G401 (cell line): ENCODE measurements around the gene CLOCK. TPM values are rescaled to one million over a fixed set of nuclear protein-coding genes. Genes with fewer than 3 reads are reported as not detected.

Experiments used
- DNase-seq: peaks from one replicate; pipeline ENCODE4 v3.0.0-alpha.2; 2015; ENCODE audit warnings: low spot score
- in situ Hi-C: cut with HindIII; loops from 2 replicates; pipeline ENCODE4 v1.10.0; 2016; ENCODE audit warnings: low sequenced_read_pairs, mixed read lengths
- total RNA-seq: library from RNA; depleted of rRNA; stranded (reverse); fragments of >200 nt; shearing (Covaris generic); gene quantifications from 2 replicates; pipeline ENCODE4 v1.2.3, GENCODE V29; 2014

CLOCK gene
- total RNA-seq, 1 experiment from 2014 or later = 14.3 TPM

DNA sequence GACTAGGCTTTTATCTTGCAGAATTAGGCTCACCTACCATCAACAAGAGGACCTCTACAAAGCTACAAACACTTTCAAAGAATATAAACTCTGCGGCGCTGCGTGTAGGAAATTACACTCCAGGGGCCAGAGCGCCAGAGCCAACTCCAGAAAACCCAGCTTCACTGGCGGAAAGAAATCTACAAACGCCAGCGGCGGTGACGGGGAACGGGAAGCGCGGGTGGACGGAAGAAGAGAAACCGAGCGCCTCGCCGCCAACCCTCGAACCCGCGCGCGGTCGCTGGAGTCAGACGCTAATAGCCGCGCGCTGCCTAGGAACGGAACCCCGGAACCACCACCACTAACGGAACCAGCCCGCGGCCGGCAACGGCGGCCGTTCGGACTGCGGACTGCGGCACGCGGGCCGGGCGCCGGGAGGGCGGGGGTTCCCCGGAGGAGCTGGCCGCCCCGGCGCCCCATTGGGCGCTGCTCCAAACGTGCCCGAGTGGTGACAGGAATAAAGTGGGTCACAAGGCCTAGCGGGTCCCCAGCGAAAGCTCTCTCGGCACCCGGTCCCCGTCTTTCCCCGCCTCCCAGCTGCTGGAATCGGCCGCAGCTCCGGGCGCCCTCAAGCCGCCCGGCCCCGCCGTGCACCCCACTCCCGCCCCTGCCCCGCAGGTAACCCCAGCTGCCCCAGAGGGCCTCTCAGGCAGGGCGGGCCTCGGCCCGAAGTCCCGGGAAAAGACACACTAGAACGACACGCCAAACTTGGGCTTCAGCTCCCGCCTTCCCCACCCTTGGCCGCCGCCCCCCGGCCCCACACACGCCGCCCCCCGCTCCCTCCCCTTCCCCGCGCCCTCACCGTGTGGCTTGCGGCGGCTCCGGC lies 836 bp downstream of the CLOCK start:
- in situ Hi-C loops = loop anchor here (5.0 kb wide), 1 partner anchor 89 kb away; no protein-coding TSS in a partner anchor
- DNase-seq = peak; percentile 83

- DNase-seq = peak; percentile 11
- in situ Hi-C loops = loop anchor here (5.0 kb wide), 1 partner anchor 88 kb away; no protein-coding TSS in a partner anchor
Measured at GRCh38 chr4:55545151-55545550, 1.6 kb downstream of the CLOCK start.

DNA sequence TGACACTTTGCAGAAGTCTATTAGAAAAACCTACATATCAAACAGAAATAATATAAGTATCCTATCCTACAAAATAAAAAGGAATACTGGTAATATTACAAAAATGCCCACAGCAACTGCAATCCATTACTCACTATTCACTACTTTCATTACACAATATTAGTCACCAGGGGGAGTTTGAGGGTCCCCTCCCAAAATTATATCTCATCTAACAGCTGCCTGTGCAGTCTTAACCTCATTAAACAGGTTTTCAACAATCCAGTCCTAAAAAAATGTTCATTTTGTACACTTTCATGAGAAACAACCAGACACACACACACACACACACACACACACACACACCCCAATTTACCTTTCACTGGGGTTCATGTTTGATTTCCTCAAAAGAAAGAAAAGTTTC lies 2.9 kb downstream of the CLOCK start:
- DNase-seq = no peak
- in situ Hi-C loops = no loop called here

DNA sequence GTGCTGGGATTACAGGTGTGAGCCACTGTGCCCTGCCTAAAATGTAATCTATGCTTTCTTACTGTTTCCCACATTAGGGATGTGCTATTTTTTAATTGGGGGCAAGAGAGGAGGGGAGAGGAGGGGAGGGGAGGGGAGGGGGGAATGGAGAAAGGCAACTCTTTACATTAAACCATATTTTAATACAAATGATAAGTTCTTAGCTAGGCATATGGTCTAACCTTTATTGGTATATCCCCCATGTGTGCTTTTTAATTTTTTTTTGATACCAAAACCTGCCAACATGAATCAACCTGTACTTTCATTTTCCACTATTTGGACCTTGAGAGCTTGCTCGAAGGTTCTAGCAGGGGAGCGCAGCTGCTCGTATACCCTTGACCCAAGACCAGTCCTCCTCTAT lies 6.4 kb downstream of the CLOCK start:
- in situ Hi-C loops = no loop called here
- no peak for DNase-seq

DNA sequence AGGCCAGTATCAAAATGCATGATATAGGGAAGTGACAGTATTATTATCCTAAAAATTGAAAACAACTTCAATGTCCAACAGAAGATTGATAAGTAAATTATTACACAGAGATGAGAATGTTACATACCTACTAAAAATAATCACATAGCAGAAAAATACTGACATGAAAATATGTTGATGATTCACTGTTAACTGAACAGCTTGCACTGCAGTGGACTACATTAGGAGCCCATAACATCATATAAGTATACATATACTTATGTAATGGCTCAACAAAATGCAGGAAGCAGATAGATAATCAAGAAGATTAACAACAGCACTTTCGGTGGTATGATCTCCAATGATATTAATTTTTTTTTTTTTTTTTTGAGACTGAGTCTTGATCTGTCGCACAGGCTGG lies 7.1 kb downstream of the CLOCK start:
- in situ Hi-C loops = no loop called here
- DNase-seq = no peak

- in situ Hi-C loops = no loop called here
- DNase-seq = no peak
Measured at GRCh38 chr4:55538531-55538930, 8.2 kb downstream of the CLOCK start.

GRCh38 chr4:55534306-55534705 lies 12.4 kb downstream of the CLOCK start:
- in situ Hi-C loops = no loop called here
- DNase-seq = no peak

DNA sequence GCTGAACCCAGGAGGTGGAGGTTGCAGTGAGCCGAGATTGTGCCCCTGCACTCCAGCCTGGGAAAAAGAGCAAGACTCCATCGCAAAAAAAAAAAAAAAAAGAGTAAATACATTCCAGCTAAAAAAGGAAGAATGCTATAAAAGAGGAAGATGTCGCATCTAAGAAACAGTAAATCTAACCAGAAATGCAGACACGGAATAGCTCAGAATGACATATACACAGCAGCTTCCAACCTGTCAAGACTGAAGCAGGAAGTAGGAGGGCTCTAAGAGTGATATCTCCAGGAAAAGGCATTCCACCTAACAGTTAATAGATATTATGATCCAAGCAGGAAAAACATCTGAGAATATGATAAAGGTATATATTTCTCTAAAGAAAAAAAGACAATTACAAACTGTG lies 16.0 kb downstream of the CLOCK start:
- DNase-seq = no peak
- in situ Hi-C loops = no loop called here

- DNase-seq = no peak
- in situ Hi-C loops = no loop called here
Measured at GRCh38 chr4:55530167-55530566, 16.5 kb downstream of the CLOCK start.

GRCh38 chr4:55528491-55528890 lies 18.2 kb downstream of the CLOCK start:
- DNase-seq = no peak

DNA sequence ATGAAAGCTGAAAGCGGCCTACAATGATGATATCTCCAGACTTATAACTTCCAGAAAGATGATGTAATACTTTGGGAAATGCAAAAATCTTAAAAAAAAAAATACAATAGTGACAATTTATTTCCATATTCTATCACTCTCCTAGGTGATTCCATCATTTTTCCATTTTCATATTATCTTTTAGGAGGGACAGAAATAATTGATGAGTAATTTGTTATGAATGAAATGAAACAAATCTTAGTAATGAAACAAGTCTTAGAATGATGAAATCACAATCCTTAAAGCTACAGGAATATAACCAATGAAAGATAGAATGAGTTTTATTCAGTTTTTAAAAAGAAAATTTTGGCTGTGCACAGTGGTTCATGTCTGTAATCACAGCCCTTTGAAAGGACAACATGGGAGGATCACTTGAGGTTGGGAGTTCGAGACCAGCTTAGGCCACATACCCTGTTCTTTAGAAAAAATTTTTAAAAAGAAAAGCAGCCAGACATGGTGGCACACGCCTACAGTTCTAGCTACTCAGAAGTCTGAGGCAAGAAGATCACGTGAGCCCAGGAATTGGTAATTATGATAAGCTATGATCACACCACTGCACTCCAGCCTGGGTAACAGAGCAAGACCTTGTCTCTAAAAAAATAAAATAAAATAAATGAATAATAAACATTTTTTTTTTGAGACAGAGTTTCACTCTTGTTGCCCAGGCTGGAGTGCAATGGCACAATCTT lies 21.7 kb downstream of the CLOCK start:
- in situ Hi-C loops = no loop called here
- no peak for DNase-seq

More at GRCh38 chr4:55528491-55528890, 18.2 kb downstream of the CLOCK start:
- in situ Hi-C loops = no loop called here

GRCh38 chr4:55518442-55518841 lies 28.3 kb downstream of the CLOCK start:
- in situ Hi-C loops = no loop called here

DNA sequence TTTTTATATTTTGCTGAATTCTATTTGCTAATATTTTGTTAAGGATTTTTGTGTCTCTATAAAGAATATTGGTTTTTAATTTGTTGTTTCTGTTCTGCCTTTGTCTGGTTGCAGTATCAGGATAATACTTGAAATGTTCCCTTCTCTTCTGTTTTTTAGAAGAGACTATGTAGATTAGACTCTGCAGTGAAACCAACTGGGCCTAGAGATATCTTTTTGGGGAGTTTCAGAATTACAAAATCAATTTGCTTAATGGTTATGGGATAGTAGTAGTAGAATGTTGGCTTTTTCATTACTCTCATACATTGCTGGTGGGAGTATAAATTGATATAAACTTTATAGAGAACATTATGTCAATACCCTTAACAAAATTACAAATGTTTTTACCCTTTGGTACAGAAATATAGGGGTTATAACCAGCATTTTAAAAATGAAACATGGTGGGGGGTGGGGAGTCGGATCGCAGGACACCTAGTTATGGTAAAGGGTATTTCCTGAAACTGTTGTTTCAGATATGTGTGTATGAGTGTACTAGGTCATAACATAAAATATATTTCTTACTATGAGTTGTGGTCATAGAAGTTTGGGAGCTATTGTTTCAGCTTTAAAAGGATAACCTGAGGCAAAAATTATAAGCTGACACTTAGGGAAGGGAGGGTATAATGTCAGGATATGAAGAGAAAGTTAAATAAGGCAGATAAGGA lies 29.0 kb downstream of the CLOCK start:
- no peak for DNase-seq

More at GRCh38 chr4:55518442-55518841, 28.3 kb downstream of the CLOCK start:
- DNase-seq = no peak

GRCh38 chr4:55512922-55513571 lies 33.7 kb downstream of the CLOCK start:
- DNase-seq = no peak
- in situ Hi-C loops = no loop called here

More for the DNA sequence above, 29.0 kb downstream of the CLOCK start:
- in situ Hi-C loops = no loop called here

- DNase-seq = no peak
- in situ Hi-C loops = no loop called here
Measured at GRCh38 chr4:55512077-55512476, 34.6 kb downstream of the CLOCK start.

GRCh38 chr4:55510685-55511084 lies 36.0 kb downstream of the CLOCK start:
- in situ Hi-C loops = no loop called here

DNA sequence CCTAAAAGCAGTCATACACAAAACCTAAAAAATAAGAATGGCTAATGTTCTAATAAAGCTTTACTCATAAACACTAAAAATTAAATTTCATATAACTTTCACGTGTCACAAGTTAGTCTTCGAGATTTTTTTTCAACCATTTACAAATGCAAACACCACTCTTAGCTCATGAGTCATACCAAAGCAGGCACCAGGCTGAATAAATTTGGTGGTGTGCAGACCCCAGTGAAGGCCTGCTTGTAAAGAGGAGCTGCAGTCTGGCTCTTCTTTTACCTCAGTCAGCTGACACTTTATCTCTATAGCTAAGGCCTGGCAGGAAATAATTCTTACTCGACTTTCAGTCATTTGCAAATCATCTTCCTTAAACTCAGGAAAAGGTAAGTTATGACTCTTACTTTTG lies 37.4 kb downstream of the CLOCK start:
- no peak for DNase-seq
- in situ Hi-C loops = no loop called here

More at GRCh38 chr4:55510685-55511084, 36.0 kb downstream of the CLOCK start:
- no peak for DNase-seq

- in situ Hi-C loops = no loop called here
- no peak for DNase-seq
Measured at GRCh38 chr4:55507612-55508011, 39.1 kb downstream of the CLOCK start.

DNA sequence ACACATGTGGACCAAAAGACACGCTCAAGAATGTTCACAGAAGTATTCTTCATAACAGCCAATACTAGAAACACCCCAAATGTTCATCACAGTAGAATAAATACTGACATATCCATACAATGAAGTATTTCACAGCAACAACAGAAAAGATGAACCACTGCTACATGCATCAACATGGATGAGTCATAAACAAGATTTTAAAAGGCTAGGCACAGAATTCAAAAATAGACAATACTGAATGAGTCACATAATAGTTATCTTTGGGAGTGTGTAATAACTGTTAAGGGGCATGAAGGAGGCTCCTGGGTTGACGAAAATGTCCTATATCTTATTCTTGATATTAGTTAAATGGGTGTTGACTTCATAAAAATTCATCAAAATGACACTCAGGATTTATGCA lies 43.5 kb downstream of the CLOCK start:
- in situ Hi-C loops = no loop called here
- no peak for DNase-seq
